ENCODE measurements around the gene ST7. TPM values are rescaled to one million over a fixed set of nuclear protein-coding genes. Genes with fewer than 3 reads are reported as not detected.

Gene ST7
- total and polyA plus RNA-seq, 2 of the 8 experiments (the other 6 are each of a cell fraction or from before 2014, with no cell fraction given): 16.3 to 18.0 TPM

DNA sequence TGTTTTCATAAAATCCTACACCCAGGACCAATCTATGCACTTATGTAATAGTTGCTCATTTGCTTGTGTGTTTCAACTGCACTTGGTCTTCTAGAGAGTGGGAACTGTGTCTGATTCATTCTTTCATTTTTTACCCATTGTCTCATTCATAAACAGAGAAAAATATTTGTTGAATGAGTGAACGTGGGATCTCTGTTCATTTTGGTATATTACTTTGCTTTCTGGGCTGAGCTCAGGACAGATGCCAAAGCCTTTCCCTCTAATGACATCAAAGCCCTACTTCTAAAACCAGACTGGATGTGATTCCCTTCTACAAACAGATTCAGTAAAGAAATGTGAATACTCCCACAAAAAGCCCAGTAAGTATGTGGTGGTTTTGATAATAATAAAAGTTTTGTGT lies 145.2 kb downstream of the ST7 start:
- Histone ChIP-seq H4K8ac (ENCODE audit: extremely low read depth, insufficient read depth, low read length) (no peak overlapping the region), H3K9me3 (ENCODE audit: insufficient read depth in 2 of 2, low read depth in 1 of 2, low read length in 1 of 2) (no peaks in the 10 kb centered on the region), H2BK20ac (ENCODE audit: low read length) (no peak overlapping the region), H2AFZ (ENCODE audit: low read length) (no peak overlapping the region), H3K27ac (ENCODE audit: low read depth, low read length) (no peak overlapping the region), H2AK5ac (ENCODE audit: low read depth, low read length) (no peak overlapping the region), H2BK120ac (replicated peaks; ENCODE audit: low read depth, low read length) (no peak overlapping the region), H4K5ac (ENCODE audit: insufficient read length, low read depth, low read length) (no peak overlapping the region), H3K79me2 (ENCODE audit: control insufficient read depth in 1 of 2, insufficient read depth in 2 of 2, low read length in 2 of 2) (no peaks in the 10 kb centered on the region), H3K4me2 (ENCODE audit: insufficient read depth in 1 of 2, low read depth in 2 of 2, low read length in 2 of 2) (no peak overlapping the region), H2BK5ac (ENCODE audit: low read depth, low read length) (no peak overlapping the region; the same call in 1 of the 2 replicates), H3K23ac (ENCODE audit: insufficient read length) (no peak overlapping the region), H3K4ac (replicated peaks; ENCODE audit: insufficient read length, low read depth, low read length) (no peak overlapping the region), H3K27me3 (replicated peaks in 1 of 4; ENCODE audit: control insufficient read depth in 3 of 4, extremely low read depth in 1 of 4, insufficient read depth in 3 of 4, low read length in 3 of 4) (no peaks in the 10 kb centered on the region), H3K4me1 (replicated peaks in 1 of 4; ENCODE audit: control insufficient read depth in 3 of 4, insufficient read depth in 4 of 4, low read length in 3 of 4) (0 out of 7 replicates have a peak, but pooled peaks cover 0 to 2% (median 0%) of the 10 kb centered on the region in 4 experiments), H3K9ac (replicated peaks in 1 of 4; ENCODE audit: extremely low read depth in 1 of 4, low read depth in 3 of 4, low read length in 3 of 4) (no peak overlapping the region), H3K79me1 (ENCODE audit: low read depth, low read length) (no peaks in the 10 kb centered on the region; the same call in 1 of the 2 replicates), H3K4me3 (ENCODE audit: extremely low read depth in 1 of 4, insufficient read depth in 2 of 4, low read depth in 3 of 4, low read length in 4 of 4) (no peak overlapping the region), H3K18ac (ENCODE audit: extremely low read depth, low read length) (no peak overlapping the region), H3K14ac (ENCODE audit: insufficient read length) (no peak overlapping the region), H3K36me3 (ENCODE audit: control insufficient read depth in 2 of 4, insufficient read depth in 4 of 4, low read length in 3 of 4) (no peaks in the 10 kb centered on the region), H4K20me1 (replicated peaks in 1 of 2; ENCODE audit: control insufficient read depth in 1 of 2, insufficient read depth in 2 of 2, low read length in 2 of 2) (peaks cover 0 to 2% of the 10 kb centered on the region in 2 experiments), H3K23me2 (ENCODE audit: low read depth, low read length) (no peaks in the 10 kb centered on the region), H4K91ac (replicated peaks; ENCODE audit: insufficient read length, low read length) (no peak overlapping the region), H2BK12ac (ENCODE audit: low read depth, low read length) (no peak overlapping the region), H3K56ac (replicated peaks; ENCODE audit: insufficient read length, low read depth, low read length) (no peak overlapping the region), H2BK15ac (ENCODE audit: low read length) (no peak overlapping the region)
- ChIA-PET CTCF (ENCODE audit: partially characterized antibody) (interaction anchor here (1.2 kb wide), 2 partner anchors 22 to 112 kb away, joined by 3 read pairs; no protein-coding TSS in a partner anchor), POLR2A (ENCODE audit: partially characterized antibody) (no interaction called here)
- WGBS, 2 experiments (ENCODE audit: extremely low coverage in 1 of 2, insufficient coverage in 1 of 2, insufficient read length in 1 of 2, insufficient replicate concordance in 2 of 2, low coverage in 1 of 2, low lambda C conversion rate in 2 of 2, missing lambda C conversion rate in 1 of 2): 95% methylated on average over 1 of the region's 1 CpG; no CpG with 5 or more reads in 1 of the 2 experiments
- no peak for FAIRE-seq
- no peak for DNase-seq (ENCODE audit: low read depth in 1 of 2, low spot score in 2 of 2)
- no peak for TF ChIP-seq EZH2 (IDR thresholded peaks at IDR 0.05; ENCODE audit: low read depth, low read length, severe bottlenecking)
- TF ChIP-seq CBX8 (IDR thresholded peaks at IDR 0.05; ENCODE audit: borderline replicate concordance, low read depth, low read length): no peak
- no peak for TF ChIP-seq BCL11A (IDR thresholded peaks at IDR 0.05; ENCODE audit: low read depth in 2 of 2, low read length in 2 of 2)
- TF ChIP-seq NANOG (IDR thresholded peaks at IDR 0.05; ENCODE audit: insufficient read depth, low read depth, low read length, poor library complexity, severe bottlenecking): no peak
- TF ChIP-seq GABPA (IDR thresholded peaks at IDR 0.05; ENCODE audit: borderline replicate concordance, insufficient read depth, low read length): no peak
- no peak for TF ChIP-seq EP300 (IDR thresholded peaks at IDR 0.05; ENCODE audit: borderline replicate concordance in 1 of 2, low read depth in 2 of 2, low read length in 2 of 2)
- no peak for TF ChIP-seq SIN3A (conservative IDR thresholded peaks at IDR 0.05 in 1 of 2, IDR thresholded peaks at IDR 0.05 in 1 of 2; ENCODE audit: low read depth in 1 of 2, low read length in 2 of 2)

All from H1 (cell line).